Endothelial cell of umbilical vein (primary cell): Measurements from ENCODE around the gene CDCA5. TPM values are rescaled to one million over a fixed set of nuclear protein-coding genes. Genes with fewer than 3 reads are reported as not detected.

Experiments
- BruUV-seq: library from RNA; stranded (reverse); fragments of 400-500 nt; replicated peaks from 2 replicates; lab custom pipeline; 2021; lab: Mats Ljungman, UMichigan
- CTCF ChIA-PET: fragments of 300-600, 350-600 bp; sonication (Branson Sonifier 250); formaldehyde crosslinking; loops from one replicate; lab custom pipeline; 2021; ENCODE audit warnings: antibody characterized with exemption, inconsistent platforms; lab: Charles Lee
- POLR2A ChIA-PET: fragments of 300-600, 350-600 bp; sonication (Branson Sonifier 250); formaldehyde crosslinking; loops from one replicate; lab custom pipeline; 2021; ENCODE audit warnings: antibody characterized with exemption, inconsistent platforms; lab: Charles Lee
- DNase-seq: peaks from one replicate; pipeline ENCODE4 v3.0.0-alpha.2; 2011; ENCODE audit warnings: low read depth, low spot score
- FAIRE-seq: peaks from 2 replicates; lab custom pipeline; 2011; peaks lifted over from hg19 to GRCh38; lab: Jason Lieb, UNC
- H2AFZ ChIP-seq: 2 replicates; pipeline ENCODE4 v1.6.0; 2012; ENCODE audit warnings: low read depth, low read length, control low read depth, inconsistent platforms
- H3K27ac ChIP-seq: 2 replicates; pipeline ENCODE4 v1.5.1; 2011; ENCODE audit warnings: low read depth, mild to moderate bottlenecking, control low read depth, low read length, moderate library complexity; ENCODE audit not compliant: insufficient read depth
- H3K27me3 ChIP-seq, 2 experiments: 2 replicates each; pipeline versions ENCODE4 v1.6.0 to v1.6.1; 2011; ENCODE audit warnings: low read length in 2 of 2, mixed read lengths in 1 of 2; ENCODE audit not compliant: control insufficient read depth in 2 of 2, insufficient read depth in 2 of 2
- H3K36me3 ChIP-seq, 2 experiments: 2 replicates in 1 of 2; 3 replicates in 1 of 2; pipeline ENCODE4 v1.5.1; 2011; ENCODE audit warnings: low read length in 2 of 2, mild to moderate bottlenecking in 1 of 2, moderate library complexity in 1 of 2; ENCODE audit not compliant: control insufficient read depth in 2 of 2, insufficient read depth in 2 of 2; ENCODE audit errors: extremely low read depth in 1 of 2
- H3K4me1 ChIP-seq: 3 replicates; pipeline ENCODE4 v1.5.1; 2011; ENCODE audit warnings: mild to moderate bottlenecking, low read length; ENCODE audit not compliant: control insufficient read depth, insufficient read depth; ENCODE audit errors: extremely low read depth
- H3K4me2 ChIP-seq: 2 replicates; pipeline ENCODE4 v1.6.1; 2011; ENCODE audit warnings: low read length, control low read depth, mixed read lengths; ENCODE audit not compliant: insufficient read depth
- H3K4me3 ChIP-seq, 3 experiments: fragments of 200-600 bp in 1 of 3; sonication (generic), shearing (Covaris generic) in 1 of 3; replicated peaks in 1 of 3; 2 replicates each; pipeline ENCODE4 v1.5.1; 2011 to 2016; ENCODE audit warnings: control low read depth in 3 of 3, low read length in 3 of 3, mild to moderate bottlenecking in 2 of 3, inconsistent platforms in 1 of 3, low read depth in 1 of 3, moderate library complexity in 1 of 3; ENCODE audit not compliant: insufficient read depth in 1 of 3
- H3K79me2 ChIP-seq: 2 replicates; pipeline ENCODE4 v1.6.0; 2012; ENCODE audit warnings: low read length, inconsistent platforms; ENCODE audit not compliant: control insufficient read depth, insufficient read depth
- H3K9ac ChIP-seq: replicated peaks from 2 replicates; pipeline ENCODE3; 2011; ENCODE audit warnings: low read length, control low read depth; ENCODE audit not compliant: insufficient read depth; ENCODE audit errors: extremely low read depth
- H3K9me1 ChIP-seq: replicated peaks from 3 replicates; pipeline ENCODE4 v1.6.0; 2011; ENCODE audit warnings: mild to moderate bottlenecking, low read length; ENCODE audit not compliant: control insufficient read depth, insufficient read depth; ENCODE audit errors: extremely low read depth
- H3K9me3 ChIP-seq: replicated peaks from 2 replicates; pipeline ENCODE4 v1.5.1; 2012; ENCODE audit warnings: low read length, inconsistent platforms; ENCODE audit not compliant: control insufficient read depth, insufficient read depth
- H4K20me1 ChIP-seq: replicated peaks from 2 replicates; pipeline ENCODE3; 2011; ENCODE audit warnings: mild to moderate bottlenecking, low read length; ENCODE audit not compliant: control insufficient read depth, insufficient read depth; ENCODE audit errors: extremely low read depth
- EZH2 ChIP-seq: IDR thresholded peaks from 2 replicates; pipeline ENCODE4 v1.6.1; 2012; ENCODE audit warnings: borderline replicate concordance, low read depth, mild to moderate bottlenecking, moderate library complexity, low read length, inconsistent platforms; ENCODE audit not compliant: severe bottlenecking
- JUN ChIP-seq: IDR thresholded peaks from 2 replicates; pipeline ENCODE4 v1.6.1; 2011; ENCODE audit warnings: borderline replicate concordance, low read depth; ENCODE audit not compliant: insufficient read length, insufficient read depth
- MYC ChIP-seq: IDR thresholded peaks from one replicate; pipeline ENCODE4 v1.6.1; 2011; ENCODE audit warnings: mild to moderate bottlenecking, low read depth, low read length
- POLR2A ChIP-seq: IDR thresholded peaks from 2 replicates; pipeline ENCODE4 v1.6.1; 2012; ENCODE audit warnings: low read depth, mild to moderate bottlenecking, control low read depth, low read length
- POLR2AphosphoS5 ChIP-seq: IDR thresholded peaks from 2 replicates; pipeline ENCODE4 v1.6.1; 2012; ENCODE audit warnings: low read depth, mild to moderate bottlenecking, control low read depth, low read length, moderate library complexity; ENCODE audit not compliant: insufficient read depth
- dilution Hi-C: fragments of 300-500 bp; cut with MboI; formaldehyde crosslinking; loops from one replicate; pipeline ENCODE4 v1.15.0; 2019; ENCODE audit warnings: low sequenced_read_pairs; ENCODE audit not compliant: extremely low pct_ligation_motif_present
- intact Hi-C: fragments of 100-400 bp; cut with micrococcal nuclease; formaldehyde crosslinking; loops from one replicate; pipeline ENCODE4 v1.10.0; 2022
- polyA plus RNA-seq, 4 experiments: library from polyadenylated mRNA; depleted of rRNA in 3 of 4; stranded (reverse) in 3 of 4; unstranded in 1 of 4; fragments of >200 nt; gene quantifications; 2 replicates each; pipeline versions ENCODE4 v1.2.1 to v1.2.3, GENCODE V29; 2011 to 2012; ENCODE audit warnings: missing spikeins in 1 of 4
- total RNA-seq: library from RNA; stranded (reverse); gene quantifications from 2 replicates; pipeline ENCODE4 v1.2.3, GENCODE V29; 2021
- TF ChIP-seq, protein P1 (sequence below), 2 donors: IDR thresholded peaks; 1 replicate in 1 of 2; 2 replicates in 1 of 2; pipeline ENCODE4 v1.5.1; 2011; ENCODE audit warnings: low read length in 2 of 2, mild to moderate bottlenecking in 2 of 2, moderate library complexity in 2 of 2, control low read depth in 1 of 2, inconsistent platforms in 1 of 2, low read depth in 1 of 2; ENCODE audit not compliant: insufficient read depth in 1 of 2; ENCODE audit errors: extremely low read depth in 1 of 2

Gene CDCA5
- total and polyA plus RNA-seq, 2 donors (not counting 3 experiments of a cell fraction or from before 2014, with no cell fraction given): 16.4 to 35.7 TPM

DNA sequence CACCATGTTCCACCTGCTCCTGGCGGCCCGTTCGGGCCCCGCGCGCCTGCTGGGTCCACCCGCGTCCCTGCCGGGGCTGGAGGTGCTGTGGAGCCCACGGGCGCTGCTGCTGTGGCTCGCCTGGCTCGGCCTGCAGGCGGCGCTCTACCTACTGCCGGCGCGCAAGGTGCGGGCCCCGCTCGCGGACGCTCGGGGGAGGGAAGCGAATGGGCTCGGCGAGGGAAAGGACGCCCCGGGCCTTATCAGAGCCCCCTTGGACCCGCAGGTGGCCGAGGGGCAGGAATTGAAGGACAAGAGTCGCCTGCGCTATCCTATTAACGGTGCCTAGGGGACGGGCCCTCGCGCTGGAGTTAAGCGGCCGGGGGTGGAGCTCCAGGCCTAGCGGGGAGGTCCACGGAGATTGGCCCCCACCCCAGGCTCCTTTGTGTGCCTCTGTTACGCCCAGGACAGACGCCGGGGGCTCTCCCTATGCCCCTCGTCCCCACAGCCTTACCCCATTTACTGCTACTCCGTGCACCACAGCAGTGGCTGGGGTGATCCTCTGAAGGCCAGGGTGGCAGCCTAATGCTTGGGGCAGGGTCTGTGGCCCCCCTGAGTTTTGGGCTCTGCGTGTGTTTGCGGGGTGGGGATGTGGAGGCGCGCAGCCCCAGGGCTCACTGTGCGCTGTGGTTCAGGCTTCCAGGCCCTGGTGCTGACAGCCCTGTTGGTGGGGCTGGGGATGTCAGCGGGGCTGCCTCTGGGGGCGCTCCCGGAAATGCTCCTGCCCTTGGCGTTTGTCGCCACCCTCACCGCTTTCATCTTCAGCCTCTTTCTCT, 28.9 kb upstream of the CDCA5 start:
- no peaks in the 10 kb centered on the region for H3K27me3 ChIP-seq
- TF ChIP-seq POLR2AphosphoS5: peak; percentile 66
- no peak for TF ChIP-seq MYC
- TF ChIP-seq, protein P1, sequence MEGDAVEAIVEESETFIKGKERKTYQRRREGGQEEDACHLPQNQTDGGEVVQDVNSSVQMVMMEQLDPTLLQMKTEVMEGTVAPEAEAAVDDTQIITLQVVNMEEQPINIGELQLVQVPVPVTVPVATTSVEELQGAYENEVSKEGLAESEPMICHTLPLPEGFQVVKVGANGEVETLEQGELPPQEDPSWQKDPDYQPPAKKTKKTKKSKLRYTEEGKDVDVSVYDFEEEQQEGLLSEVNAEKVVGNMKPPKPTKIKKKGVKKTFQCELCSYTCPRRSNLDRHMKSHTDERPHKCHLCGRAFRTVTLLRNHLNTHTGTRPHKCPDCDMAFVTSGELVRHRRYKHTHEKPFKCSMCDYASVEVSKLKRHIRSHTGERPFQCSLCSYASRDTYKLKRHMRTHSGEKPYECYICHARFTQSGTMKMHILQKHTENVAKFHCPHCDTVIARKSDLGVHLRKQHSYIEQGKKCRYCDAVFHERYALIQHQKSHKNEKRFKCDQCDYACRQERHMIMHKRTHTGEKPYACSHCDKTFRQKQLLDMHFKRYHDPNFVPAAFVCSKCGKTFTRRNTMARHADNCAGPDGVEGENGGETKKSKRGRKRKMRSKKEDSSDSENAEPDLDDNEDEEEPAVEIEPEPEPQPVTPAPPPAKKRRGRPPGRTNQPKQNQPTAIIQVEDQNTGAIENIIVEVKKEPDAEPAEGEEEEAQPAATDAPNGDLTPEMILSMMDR (IDR thresholded peaks at IDR 0.05; ENCODE audit: extremely low read depth in 1 of 2, insufficient read depth in 1 of 2, low read depth in 1 of 2, low read length in 2 of 2): peak; percentile 91
- no peak for TF ChIP-seq EZH2
- peak; percentile 67 for TF ChIP-seq POLR2A
- TF ChIP-seq JUN: no peak
- no TSS peak for BruUV-seq
- H3K4me2 ChIP-seq: peak overlapping the region; percentile 43
- H2AFZ ChIP-seq: peak overlapping the region; percentile 30
- intact Hi-C loops (loop anchor here (5.0 kb wide), 1 partner anchor 195 kb away; the partner anchor contains the start of gene ATG2A), dilution Hi-C loops (no loop called here)
- H3K36me3 ChIP-seq: peaks cover 0 to 13% of the 10 kb centered on the region in 2 experiments
- H3K4me1 ChIP-seq: peaks cover 17% of the 10 kb centered on the region
- ChIA-PET CTCF (interaction anchor here (0.7 to 3.7 kb wide), 11 partner anchors 9 to 325 kb away, joined by 3 to 56 read pairs (median 4); partner anchors contain the start of genes CAPN1, FAU, MRPL49 and SYVN1), POLR2A (no interaction called here)
- no peaks in the 10 kb centered on the region for H3K9me3 ChIP-seq
- H3K9me1 ChIP-seq: no peaks in the 10 kb centered on the region
- DNase-seq (peak; percentile 60), FAIRE-seq (peak; percentile 62)
- H3K79me2 ChIP-seq: peaks cover 6% of the 10 kb centered on the region
- H4K20me1 ChIP-seq: no peaks in the 10 kb centered on the region
- peak overlapping the region; percentile 33 to 51 (median 47) for H3K4me3 ChIP-seq
- H3K27ac ChIP-seq: no peak overlapping the region
- H3K9ac ChIP-seq: peak overlapping the region; percentile 38
